ENCODE data around the gene TMBIM6.

GRCh38 chr12:49798934-49799333 lies 57.6 kb downstream of the TMBIM6 start:
- no peak for TF ChIP-seq CTCF (IDR thresholded peaks at IDR 0.05)
- no peak for TF ChIP-seq POLR2A (IDR thresholded peaks at IDR 0.05)

Data from stomach (tissue), 4 donors.